Liver (tissue), 9 donors: ENCODE results near the gene ANO7. TPM values are rescaled to one million over a fixed set of nuclear protein-coding genes. Genes with fewer than 3 reads are reported as not detected.

Experiments used
- DNase-seq: peaks from one replicate; pipeline ENCODE4 v3.0.0-alpha.2; 2017; ENCODE audit warnings: low spot score
- H3K27ac ChIP-seq, 2 donors: one replicate each; pipeline ENCODE4 v1.7.0; 2013; ENCODE audit warnings: inconsistent platforms in 2 of 2, low read length in 2 of 2, control low read depth in 1 of 2, low read depth in 1 of 2, mild to moderate bottlenecking in 1 of 2
- H3K27me3 ChIP-seq, 4 donors: one replicate each; pipeline versions ENCODE4 v1.6.1 to v1.7.0; 2013; ENCODE audit warnings: low read length in 3 of 4, inconsistent platforms in 1 of 4, mild to moderate bottlenecking in 1 of 4, moderate library complexity in 1 of 4; ENCODE audit not compliant: control insufficient read depth in 4 of 4, insufficient read depth in 4 of 4
- H3K36me3 ChIP-seq, 4 donors: one replicate each; pipeline versions ENCODE4 v1.6.1 to v1.7.0; 2013; ENCODE audit warnings: low read length in 3 of 4, mild to moderate bottlenecking in 3 of 4, low read depth in 1 of 4, moderate library complexity in 1 of 4; ENCODE audit not compliant: control insufficient read depth in 4 of 4, insufficient read depth in 3 of 4
- H3K4me1 ChIP-seq, 4 donors: one replicate each; pipeline versions ENCODE4 v1.6.1 to v1.7.0; 2013; ENCODE audit warnings: low read length in 3 of 4, mild to moderate bottlenecking in 3 of 4, moderate library complexity in 1 of 4; ENCODE audit not compliant: control insufficient read depth in 4 of 4, insufficient read depth in 4 of 4
- H3K4me3 ChIP-seq, 3 donors: one replicate each; pipeline versions ENCODE4 v1.6.1 to v1.7.0; 2013; ENCODE audit warnings: low read length in 3 of 3, control low read depth in 1 of 3, low read depth in 1 of 3, mild to moderate bottlenecking in 1 of 3
- H3K9ac ChIP-seq, 2 donors: one replicate each; pipeline ENCODE4 v1.7.0; 2013; ENCODE audit warnings: low read length in 2 of 2, mild to moderate bottlenecking in 2 of 2, moderate library complexity in 2 of 2, control low read depth in 1 of 2, low read depth in 1 of 2
- H3K9me3 ChIP-seq, 4 donors: one replicate each; pipeline versions ENCODE4 v1.6.1 to v1.7.0; 2013; ENCODE audit warnings: low read length in 3 of 4; ENCODE audit not compliant: control insufficient read depth in 4 of 4
- EGR1 ChIP-seq, 2 donors: IDR thresholded peaks; 2 replicates each; pipeline ENCODE4 v1.6.1; 2016 to 2018; ENCODE audit warnings: antibody characterized with exemption in 2 of 2, low read depth in 2 of 2
- FOXA1 ChIP-seq: IDR thresholded peaks from 2 replicates; pipeline ENCODE4 v1.6.1; 2016; ENCODE audit warnings: antibody characterized with exemption
- FOXA2 ChIP-seq: IDR thresholded peaks from 2 replicates; pipeline ENCODE4 v1.6.1; 2016; ENCODE audit warnings: antibody characterized with exemption
- GABPA ChIP-seq, 2 donors: IDR thresholded peaks in 1 of 2; conservative IDR thresholded peaks in 1 of 2; 2 replicates each; pipeline ENCODE4 v1.6.1; 2016; ENCODE audit warnings: antibody characterized with exemption in 2 of 2, mild to moderate bottlenecking in 1 of 2, moderate library complexity in 1 of 2
- HNF4A ChIP-seq, 2 donors: conservative IDR thresholded peaks; 2 replicates each; pipeline ENCODE4 v1.6.1; 2016; ENCODE audit warnings: antibody characterized with exemption in 2 of 2, mild to moderate bottlenecking in 2 of 2
- HNF4G ChIP-seq: IDR thresholded peaks from 2 replicates; pipeline ENCODE4 v1.6.1; 2016; ENCODE audit warnings: antibody characterized with exemption
- NR2F2 ChIP-seq: IDR thresholded peaks from 2 replicates; pipeline ENCODE4 v1.6.1; 2016; ENCODE audit warnings: antibody characterized with exemption
- RAD21 ChIP-seq, 2 donors: IDR thresholded peaks; 2 replicates each; pipeline ENCODE4 v1.6.1; 2016; ENCODE audit warnings: antibody characterized with exemption in 2 of 2, mild to moderate bottlenecking in 2 of 2
- RXRA ChIP-seq, 2 donors: IDR thresholded peaks; 2 replicates each; pipeline ENCODE4 v1.6.1; 2017 to 2018; ENCODE audit warnings: antibody characterized with exemption in 2 of 2, mild to moderate bottlenecking in 1 of 2
- SP1 ChIP-seq: IDR thresholded peaks from 2 replicates; pipeline ENCODE4 v1.6.1; 2018; ENCODE audit warnings: antibody characterized with exemption, mild to moderate bottlenecking
- TAF1 ChIP-seq: conservative IDR thresholded peaks from 2 replicates; pipeline ENCODE4 v1.6.1; 2016; ENCODE audit warnings: antibody characterized with exemption, mild to moderate bottlenecking
- YY1 ChIP-seq: IDR thresholded peaks from 2 replicates; pipeline ENCODE4 v1.6.1; 2016; ENCODE audit warnings: antibody characterized with exemption, mild to moderate bottlenecking
- WGBS: extraction: QIAGEN DNeasy Blood & Tissue Kit; methylation state at CpG from one replicate; pipeline ENCODE4 v1.1.7; 2013; 5-methylcytosine and 5-hydroxymethylcytosine counted together
- polyA plus RNA-seq, 2 donors: library from polyadenylated mRNA; stranded (reverse) in 1 of 2; unstranded in 1 of 2; fragments of 200-250 nt in 1 of 2; fragments of >200 nt in 1 of 2; fragmentation: Nextera tagmentation in 1 of 2; extraction: Ambion mirVana in 1 of 2; gene quantifications; one replicate each; pipeline versions ENCODE4 v1.2.1 to v1.2.3, GENCODE V29; 2013 to 2015
- total RNA-seq, 2 donors: library from RNA; depleted of rRNA; stranded (reverse); fragments of >200 nt; gene quantifications; one replicate each; pipeline ENCODE4 v1.2.3, GENCODE V29; 2014
- TF ChIP-seq, protein P1 (sequence below): IDR thresholded peaks from 2 replicates; pipeline ENCODE4 v1.6.1; 2016; ENCODE audit warnings: antibody characterized with exemption
- TF ChIP-seq, protein P2 (sequence below): fragments of 150-350 bp; IDR thresholded peaks from 2 replicates; pipeline ENCODE4 v1.5.1; 2017; ENCODE audit warnings: improper control_type of control experiment, low read depth, low read length; ENCODE audit not compliant: missing input control
- TF ChIP-seq, protein P3 (sequence below): IDR thresholded peaks from 2 replicates; pipeline ENCODE4 v1.6.1; 2016; ENCODE audit warnings: antibody characterized with exemption
- TF ChIP-seq, protein P4 (sequence below): IDR thresholded peaks from 2 replicates; pipeline ENCODE4 v1.6.1; 2016; ENCODE audit warnings: antibody characterized with exemption
- donor health status: healthy.
- donor health status: healthy.
- donor health status: healthy.
- donor health status: healthy.
- donor health status: healthy.

The ANO7 gene
- total and polyA plus RNA-seq, 4 donors, result 0.25 to 0.70 (median 0.45) TPM

DNA sequence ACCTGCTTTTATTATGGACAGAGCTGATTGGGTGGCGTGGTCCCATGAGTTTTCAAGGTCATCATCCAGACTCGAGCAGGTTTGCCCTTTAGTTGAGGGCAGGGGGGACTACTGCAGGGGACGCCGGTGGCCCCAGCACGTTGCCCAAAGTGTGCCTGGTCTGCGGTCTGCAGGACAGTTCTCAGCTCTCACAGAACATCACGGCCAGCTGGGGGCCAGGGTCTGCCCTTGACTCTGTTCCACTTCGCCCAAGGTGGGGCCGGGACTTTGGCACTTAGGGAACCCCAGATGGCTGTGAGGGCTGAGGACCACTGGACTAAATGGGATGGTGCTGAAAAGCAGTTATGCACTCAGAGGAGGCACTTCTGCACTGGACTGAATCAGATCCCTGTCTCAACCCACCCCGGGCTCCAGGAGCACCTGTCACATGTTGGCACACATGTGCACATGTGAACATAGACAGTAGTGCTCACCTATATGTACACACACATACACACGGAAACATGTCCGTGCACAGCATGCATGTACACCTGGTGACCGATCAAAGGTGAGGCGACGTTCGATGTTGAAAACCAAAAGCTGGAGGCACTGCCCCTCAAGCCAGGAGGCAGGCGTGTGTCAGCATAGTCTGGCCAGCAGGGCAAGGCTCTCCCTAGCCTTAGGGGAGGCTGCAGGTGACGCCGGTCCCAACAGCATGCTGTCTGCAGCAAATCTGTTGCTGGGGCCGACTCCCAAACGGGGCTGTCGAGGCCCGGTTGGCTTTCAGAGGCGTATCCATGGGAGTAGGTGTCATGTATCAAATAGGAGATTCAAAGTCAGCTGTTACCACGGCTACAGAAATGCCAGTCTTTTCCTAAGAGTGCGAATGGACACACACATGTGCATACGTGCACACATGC lies 10.2 kb downstream of the ANO7 start:
- TF ChIP-seq RAD21 (IDR thresholded peaks at IDR 0.05) (no peak), FOXA1 (no peak), HNF4A (conservative IDR thresholded peaks at IDR 0.05) (no peak), HNF4G (no peak), SP1 (no peak), EGR1 (IDR thresholded peaks at IDR 0.05; ENCODE audit: low read depth in 2 of 2) (no peak)
- TF ChIP-seq, protein P1, sequence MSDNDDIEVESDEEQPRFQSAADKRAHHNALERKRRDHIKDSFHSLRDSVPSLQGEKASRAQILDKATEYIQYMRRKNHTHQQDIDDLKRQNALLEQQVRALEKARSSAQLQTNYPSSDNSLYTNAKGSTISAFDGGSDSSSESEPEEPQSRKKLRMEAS, result no peak
- Histone ChIP-seq H3K9ac (no peak overlapping the region), H3K4me1 (no peaks in the 10 kb centered on the region), H3K9me3 (no peaks in the 10 kb centered on the region), H3K4me3 (no peak overlapping the region), H3K36me3 (no peaks in the 10 kb centered on the region), H3K27ac (no peak overlapping the region), H3K27me3 (no peaks in the 10 kb centered on the region)
- DNase-seq, result no peak
- WGBS, result 85% methylated on average over 27 of the region's 27 CpGs

DNA sequence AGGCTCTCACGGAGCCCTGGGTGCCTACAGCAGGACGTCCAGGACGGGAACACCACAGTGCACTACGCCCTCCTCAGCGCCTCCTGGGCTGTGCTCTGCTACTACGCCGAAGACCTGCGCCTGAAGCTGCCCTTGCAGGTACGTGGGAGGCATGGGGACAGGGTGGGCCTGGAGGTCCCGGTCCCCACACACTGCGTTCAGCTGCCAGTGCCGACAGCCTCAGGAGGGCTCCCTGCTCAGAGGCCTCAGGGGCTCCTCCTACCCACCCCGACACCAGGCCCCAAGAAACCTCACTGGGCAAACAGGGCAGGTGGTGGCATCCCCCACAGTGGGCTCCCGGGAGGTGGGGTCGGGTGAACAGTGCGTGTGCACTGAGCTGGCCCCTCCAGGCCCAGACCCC lies 10.8 kb downstream of the ANO7 start:
- Histone ChIP-seq H3K4me3 (no peak overlapping the region), H3K27me3 (no peaks in the 10 kb centered on the region), H3K9ac (no peak overlapping the region), H3K4me1 (no peaks in the 10 kb centered on the region), H3K36me3 (no peaks in the 10 kb centered on the region), H3K27ac (no peak overlapping the region), H3K9me3 (no peaks in the 10 kb centered on the region)
- TF ChIP-seq, protein P2, sequence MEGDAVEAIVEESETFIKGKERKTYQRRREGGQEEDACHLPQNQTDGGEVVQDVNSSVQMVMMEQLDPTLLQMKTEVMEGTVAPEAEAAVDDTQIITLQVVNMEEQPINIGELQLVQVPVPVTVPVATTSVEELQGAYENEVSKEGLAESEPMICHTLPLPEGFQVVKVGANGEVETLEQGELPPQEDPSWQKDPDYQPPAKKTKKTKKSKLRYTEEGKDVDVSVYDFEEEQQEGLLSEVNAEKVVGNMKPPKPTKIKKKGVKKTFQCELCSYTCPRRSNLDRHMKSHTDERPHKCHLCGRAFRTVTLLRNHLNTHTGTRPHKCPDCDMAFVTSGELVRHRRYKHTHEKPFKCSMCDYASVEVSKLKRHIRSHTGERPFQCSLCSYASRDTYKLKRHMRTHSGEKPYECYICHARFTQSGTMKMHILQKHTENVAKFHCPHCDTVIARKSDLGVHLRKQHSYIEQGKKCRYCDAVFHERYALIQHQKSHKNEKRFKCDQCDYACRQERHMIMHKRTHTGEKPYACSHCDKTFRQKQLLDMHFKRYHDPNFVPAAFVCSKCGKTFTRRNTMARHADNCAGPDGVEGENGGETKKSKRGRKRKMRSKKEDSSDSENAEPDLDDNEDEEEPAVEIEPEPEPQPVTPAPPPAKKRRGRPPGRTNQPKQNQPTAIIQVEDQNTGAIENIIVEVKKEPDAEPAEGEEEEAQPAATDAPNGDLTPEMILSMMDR, result no peak
- no peak for TF ChIP-seq RAD21 (IDR thresholded peaks at IDR 0.05)
- TF ChIP-seq FOXA2, result no peak
- TF ChIP-seq, protein P3, sequence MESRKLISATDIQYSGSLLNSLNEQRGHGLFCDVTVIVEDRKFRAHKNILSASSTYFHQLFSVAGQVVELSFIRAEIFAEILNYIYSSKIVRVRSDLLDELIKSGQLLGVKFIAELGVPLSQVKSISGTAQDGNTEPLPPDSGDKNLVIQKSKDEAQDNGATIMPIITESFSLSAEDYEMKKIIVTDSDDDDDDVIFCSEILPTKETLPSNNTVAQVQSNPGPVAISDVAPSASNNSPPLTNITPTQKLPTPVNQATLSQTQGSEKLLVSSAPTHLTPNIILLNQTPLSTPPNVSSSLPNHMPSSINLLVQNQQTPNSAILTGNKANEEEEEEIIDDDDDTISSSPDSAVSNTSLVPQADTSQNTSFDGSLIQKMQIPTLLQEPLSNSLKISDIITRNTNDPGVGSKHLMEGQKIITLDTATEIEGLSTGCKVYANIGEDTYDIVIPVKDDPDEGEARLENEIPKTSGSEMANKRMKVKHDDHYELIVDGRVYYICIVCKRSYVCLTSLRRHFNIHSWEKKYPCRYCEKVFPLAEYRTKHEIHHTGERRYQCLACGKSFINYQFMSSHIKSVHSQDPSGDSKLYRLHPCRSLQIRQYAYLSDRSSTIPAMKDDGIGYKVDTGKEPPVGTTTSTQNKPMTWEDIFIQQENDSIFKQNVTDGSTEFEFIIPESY, result no peak
- TF ChIP-seq, protein P4, sequence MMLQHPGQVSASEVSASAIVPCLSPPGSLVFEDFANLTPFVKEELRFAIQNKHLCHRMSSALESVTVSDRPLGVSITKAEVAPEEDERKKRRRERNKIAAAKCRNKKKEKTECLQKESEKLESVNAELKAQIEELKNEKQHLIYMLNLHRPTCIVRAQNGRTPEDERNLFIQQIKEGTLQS, result no peak
- TF ChIP-seq YY1, result no peak
- no peak for TF ChIP-seq HNF4G
- no peak for TF ChIP-seq GABPA (IDR thresholded peaks at IDR 0.05 in 1 of 2, conservative IDR thresholded peaks at IDR 0.05 in 1 of 2)
- TF ChIP-seq, protein P1, result no peak
- no peak for TF ChIP-seq SP1
- no peak for TF ChIP-seq FOXA1
- TF ChIP-seq TAF1, result no peak
- TF ChIP-seq RXRA (IDR thresholded peaks at IDR 0.05), result no peak
- no peak for TF ChIP-seq NR2F2
- no peak for TF ChIP-seq HNF4A (conservative IDR thresholded peaks at IDR 0.05)
- WGBS, result 89% methylated on average over 16 of the region's 16 CpGs
- DNase-seq, result no peak
